Measurements from ENCODE around the gene ZNF367. TPM values are rescaled to one million over a fixed set of nuclear protein-coding genes. Genes with fewer than 3 reads are reported as not detected.

Gene ZNF367
- 10.0 and 16.8 TPM in 2 replicates for total RNA-seq

- DNase-seq (ENCODE audit: low read depth, low spot score): peak; percentile 92
Measured at GRCh38 chr9:96418083-96418919, at the start of gene ZNF367. Gene ZNF367, minus strand, starts transcription at chr9:96418370. Its CDS starts 338 bp downstream, at chr9:96418032.

GRCh38 chr9:96467784-96468183 lies 49.6 kb upstream of the ZNF367 start:
- DNase-seq (ENCODE audit: low read depth, low spot score): no peak

GRCh38 chr9:96464426-96464825 lies 46.3 kb upstream of the ZNF367 start:
- DNase-seq (ENCODE audit: low read depth, low spot score): no peak

- DNase-seq (ENCODE audit: low read depth, low spot score): no peak
Measured at GRCh38 chr9:96462541-96462940, 44.4 kb upstream of the ZNF367 start.

- DNase-seq (ENCODE audit: low read depth, low spot score): no peak
Measured at GRCh38 chr9:96461336-96461735, 43.2 kb upstream of the ZNF367 start.

- no peak for DNase-seq (ENCODE audit: low read depth, low spot score)
Measured at GRCh38 chr9:96460882-96461281, 42.7 kb upstream of the ZNF367 start.

- no peak for DNase-seq (ENCODE audit: low read depth, low spot score)
Measured at GRCh38 chr9:96460470-96460869, 42.3 kb upstream of the ZNF367 start.

GRCh38 chr9:96459268-96460007 lies 41.3 kb upstream of the ZNF367 start:
- no peak for DNase-seq (ENCODE audit: low read depth, low spot score)

- no peak for DNase-seq (ENCODE audit: low read depth, low spot score)
Measured at GRCh38 chr9:96458226-96458625, 40.1 kb upstream of the ZNF367 start.

GRCh38 chr9:96457266-96457665 lies 39.1 kb upstream of the ZNF367 start:
- peak; percentile 37 for DNase-seq (ENCODE audit: low read depth, low spot score)

- no peak for DNase-seq (ENCODE audit: low read depth, low spot score)
Measured at GRCh38 chr9:96453625-96454024, 35.5 kb upstream of the ZNF367 start.

- no peak for DNase-seq (ENCODE audit: low read depth, low spot score)
Measured at GRCh38 chr9:96450613-96451528, 32.7 kb upstream of the ZNF367 start.

GRCh38 chr9:96449845-96450612 lies 31.9 kb upstream of the ZNF367 start, which contains the start of gene HABP4:
Gene HABP4, plus strand, starts transcription at chr9:96450169. Its CDS starts 111 bp downstream, at chr9:96450280.
- peak; percentile 78 for DNase-seq (ENCODE audit: low read depth, low spot score)

GRCh38 chr9:96449523-96449844 lies 31.3 kb upstream of the ZNF367 start:
- DNase-seq (ENCODE audit: low read depth, low spot score): no peak

GRCh38 chr9:96448546-96449170 lies 30.5 kb upstream of the ZNF367 start:
- no peak for DNase-seq (ENCODE audit: low read depth, low spot score)

- no peak for DNase-seq (ENCODE audit: low read depth, low spot score)
Measured at GRCh38 chr9:96447406-96447805, 29.2 kb upstream of the ZNF367 start.

- no peak for DNase-seq (ENCODE audit: low read depth, low spot score)
Measured at GRCh38 chr9:96442491-96442890, 24.3 kb upstream of the ZNF367 start.

- no peak for DNase-seq (ENCODE audit: low read depth, low spot score)
Measured at GRCh38 chr9:96441798-96442445, 23.8 kb upstream of the ZNF367 start.

- no peak for DNase-seq (ENCODE audit: low read depth, low spot score)
Measured at GRCh38 chr9:96440671-96441199, 22.6 kb upstream of the ZNF367 start.

- no peak for DNase-seq (ENCODE audit: low read depth, low spot score)
Measured at GRCh38 chr9:96437454-96437853, 19.3 kb upstream of the ZNF367 start.
